Right atrium auricular region (tissue), 2 donors: Measurements from ENCODE around the gene SORBS1. TPM values are rescaled to one million over a fixed set of nuclear protein-coding genes. Genes with fewer than 3 reads are reported as not detected.

Source experiments
- DNase-seq: peaks from one replicate; pipeline ENCODE4 v3.0.0-alpha.2; 2019; ENCODE audit warnings: low spot score
- H3K27ac ChIP-seq, 2 donors: fragments of 200-600 bp; sonication (generic); 1 replicate in 1 of 2; 2 replicates in 1 of 2; pipeline ENCODE4 v1.5.1; 2016 to 2019
- H3K27me3 ChIP-seq, 2 donors: fragments of 200-600 bp; sonication (generic); one replicate each; pipeline versions ENCODE4 v1.5.1 to v1.6.0; 2017 to 2019
- H3K36me3 ChIP-seq: fragments of 200-600 bp; sonication (generic); one replicate; pipeline ENCODE4 v1.5.1; 2016
- H3K4me1 ChIP-seq, 2 donors: fragments of 200-600 bp; sonication (generic); one replicate each; pipeline versions ENCODE4 v1.5.1 to v1.6.0; 2017 to 2019
- H3K4me3 ChIP-seq, 2 donors: fragments of 200-600 bp; sonication (generic); 1 replicate in 1 of 2; 2 replicates in 1 of 2; pipeline ENCODE4 v1.5.1; 2017 to 2019; ENCODE audit warnings: mild to moderate bottlenecking in 1 of 2, moderate library complexity in 1 of 2
- H3K9me3 ChIP-seq, 2 donors: fragments of 200-600 bp; sonication (generic); one replicate each; pipeline ENCODE4 v1.5.1; 2019
- total RNA-seq, 2 donors: library from RNA; depleted of rRNA; stranded (reverse); fragments of >200 nt; gene quantifications; one replicate each; pipeline ENCODE4 v1.1.0, GENCODE V29; 2016
- TF ChIP-seq, protein P1 (sequence below), 2 donors: fragments of 200-600 bp; sonication (generic); IDR thresholded peaks; one replicate each; pipeline ENCODE4 v1.5.1; 2019; ENCODE audit warnings: antibody characterized with exemption in 2 of 2

The SORBS1 gene
- total RNA-seq, 2 donors from 2014 or later, result 742 to 815 TPM

DNA sequence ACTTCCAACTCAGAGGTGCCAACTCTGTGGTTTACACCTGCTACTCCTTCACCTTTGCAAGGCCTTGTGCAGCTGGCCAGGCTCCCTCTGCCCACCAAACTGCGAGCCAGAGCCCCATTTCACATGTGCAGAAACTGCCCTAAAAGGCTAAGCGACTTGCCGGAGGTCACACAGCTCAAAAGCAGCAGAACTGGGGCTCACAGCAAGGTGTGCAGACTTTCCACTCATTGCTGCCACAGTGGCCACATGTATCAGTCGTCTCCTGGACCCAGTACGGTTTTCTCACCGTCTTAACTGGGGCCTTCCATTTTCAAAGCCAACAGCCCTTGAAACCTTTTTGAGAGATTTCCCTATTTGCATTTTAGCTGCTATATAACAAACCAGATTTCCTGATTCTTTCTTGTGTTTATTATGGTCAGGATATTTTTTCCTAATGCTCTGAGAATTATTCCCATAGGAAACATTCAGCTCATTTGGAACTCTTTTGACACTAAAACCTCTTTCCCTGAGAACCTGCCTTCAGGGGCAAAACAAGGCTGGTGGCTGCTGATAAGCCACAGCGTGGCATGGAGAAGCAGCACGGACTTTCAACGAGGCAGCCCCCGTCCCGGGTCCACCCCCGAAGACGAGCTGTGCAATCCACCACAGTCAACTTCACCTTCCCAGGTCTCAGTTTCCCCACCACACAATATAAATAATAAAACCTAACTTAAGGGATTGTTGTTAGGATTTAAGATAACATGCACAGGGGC lies 29.9 kb downstream of the SORBS1 start:
- no peak overlapping the region for H3K4me3 ChIP-seq

DNA sequence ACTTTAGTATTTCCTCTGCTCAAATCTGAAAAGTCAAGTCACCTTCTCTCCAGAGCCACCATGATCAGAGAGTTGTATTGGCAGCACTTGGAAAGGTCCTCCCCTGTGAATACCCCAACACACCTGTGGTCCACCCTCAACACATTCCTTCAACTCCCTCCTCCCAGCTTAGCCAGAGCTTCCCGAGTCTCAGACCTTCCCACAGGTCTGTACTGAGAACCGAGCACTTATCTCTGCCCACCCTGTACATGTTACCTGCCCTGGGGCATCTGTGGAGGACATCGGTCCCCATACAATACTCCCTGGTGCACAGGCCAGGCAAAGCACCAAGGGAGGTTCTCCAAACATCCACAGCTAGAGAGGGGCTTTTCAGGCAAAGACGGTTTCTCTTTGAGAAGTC lies 30.6 kb downstream of the SORBS1 start:
- Histone ChIP-seq H3K4me3 (no peak overlapping the region), H3K9me3 (no peaks in the 10 kb centered on the region), H3K4me1 (peaks cover 0 to 82% of the 10 kb centered on the region in 2 donors), H3K36me3 (no peaks in the 10 kb centered on the region), H3K27me3 (no peaks in the 10 kb centered on the region), H3K27ac (peak overlapping the region; percentile 76 to 86)
- TF ChIP-seq, protein P1, sequence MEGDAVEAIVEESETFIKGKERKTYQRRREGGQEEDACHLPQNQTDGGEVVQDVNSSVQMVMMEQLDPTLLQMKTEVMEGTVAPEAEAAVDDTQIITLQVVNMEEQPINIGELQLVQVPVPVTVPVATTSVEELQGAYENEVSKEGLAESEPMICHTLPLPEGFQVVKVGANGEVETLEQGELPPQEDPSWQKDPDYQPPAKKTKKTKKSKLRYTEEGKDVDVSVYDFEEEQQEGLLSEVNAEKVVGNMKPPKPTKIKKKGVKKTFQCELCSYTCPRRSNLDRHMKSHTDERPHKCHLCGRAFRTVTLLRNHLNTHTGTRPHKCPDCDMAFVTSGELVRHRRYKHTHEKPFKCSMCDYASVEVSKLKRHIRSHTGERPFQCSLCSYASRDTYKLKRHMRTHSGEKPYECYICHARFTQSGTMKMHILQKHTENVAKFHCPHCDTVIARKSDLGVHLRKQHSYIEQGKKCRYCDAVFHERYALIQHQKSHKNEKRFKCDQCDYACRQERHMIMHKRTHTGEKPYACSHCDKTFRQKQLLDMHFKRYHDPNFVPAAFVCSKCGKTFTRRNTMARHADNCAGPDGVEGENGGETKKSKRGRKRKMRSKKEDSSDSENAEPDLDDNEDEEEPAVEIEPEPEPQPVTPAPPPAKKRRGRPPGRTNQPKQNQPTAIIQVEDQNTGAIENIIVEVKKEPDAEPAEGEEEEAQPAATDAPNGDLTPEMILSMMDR (IDR thresholded peaks at IDR 0.05), result no peak
- no peak for DNase-seq

More for the DNA sequence above, 29.9 kb downstream of the SORBS1 start:
- no peaks in the 10 kb centered on the region for H3K27me3 ChIP-seq
- peaks cover 0 to 83% of the 10 kb centered on the region in 2 donors for H3K4me1 ChIP-seq
- H3K36me3 ChIP-seq, result no peaks in the 10 kb centered on the region
- H3K9me3 ChIP-seq, result no peaks in the 10 kb centered on the region
- no peak for DNase-seq
- TF ChIP-seq, protein P1 (IDR thresholded peaks at IDR 0.05), result no peak
- H3K27ac ChIP-seq, result peak overlapping the region; percentile 76 to 86

DNA sequence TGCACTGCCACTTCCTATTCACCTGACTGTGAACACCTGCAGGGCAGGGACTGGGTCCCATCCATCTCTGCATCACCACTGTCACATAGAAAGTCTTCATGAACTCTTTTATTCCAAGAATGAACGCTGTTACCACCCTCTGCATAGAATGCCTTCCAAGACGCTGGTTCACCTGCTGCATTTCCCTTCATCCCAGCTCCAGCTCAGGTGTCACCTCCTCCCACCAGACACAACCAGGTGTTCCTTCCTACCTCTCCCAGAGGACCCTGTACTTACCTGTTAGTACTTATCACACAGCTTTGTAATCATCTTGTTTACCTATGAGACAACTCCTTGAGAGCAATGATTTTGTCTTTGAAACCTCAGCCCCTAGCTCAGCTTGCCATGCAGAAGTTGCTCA lies 31.1 kb downstream of the SORBS1 start:
- no peaks in the 10 kb centered on the region for H3K9me3 ChIP-seq
- DNase-seq, result no peak
- H3K27ac ChIP-seq, result peak overlapping the region; percentile 76 to 86
- H3K4me3 ChIP-seq, result no peak overlapping the region
- no peaks in the 10 kb centered on the region for H3K27me3 ChIP-seq
- TF ChIP-seq, protein P1 (IDR thresholded peaks at IDR 0.05), result no peak
- peaks cover 0 to 77% of the 10 kb centered on the region in 2 donors for H3K4me1 ChIP-seq
- H3K36me3 ChIP-seq, result no peaks in the 10 kb centered on the region

DNA sequence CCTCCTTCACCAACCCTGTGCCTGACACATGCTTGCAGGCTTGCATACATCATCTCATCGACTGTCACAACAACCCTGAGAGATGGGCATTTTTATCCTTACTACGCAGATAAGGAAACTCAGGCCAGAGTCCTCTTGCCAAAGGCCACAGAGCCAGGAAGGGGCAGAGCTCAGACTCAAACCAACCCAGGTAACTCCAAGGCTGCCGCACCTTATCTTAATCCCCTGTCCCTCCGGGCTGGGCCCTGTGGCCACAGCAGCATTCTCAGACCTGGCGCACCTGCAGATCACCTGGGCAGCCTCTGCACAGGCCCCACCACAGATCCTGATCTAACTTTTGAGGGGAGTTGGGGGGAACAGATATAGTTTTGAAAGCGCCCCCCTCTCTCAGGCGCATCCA lies 35.1 kb downstream of the SORBS1 start:
- Histone ChIP-seq H3K27me3 (no peaks in the 10 kb centered on the region), H3K4me1 (peaks cover 0 to 65% of the 10 kb centered on the region in 2 donors), H3K36me3 (no peaks in the 10 kb centered on the region), H3K9me3 (no peaks in the 10 kb centered on the region), H3K4me3 (no peak overlapping the region), H3K27ac (peak overlapping the region; percentile 36 to 86)
- DNase-seq, result no peak
- TF ChIP-seq, protein P1 (IDR thresholded peaks at IDR 0.05), result no peak

DNA sequence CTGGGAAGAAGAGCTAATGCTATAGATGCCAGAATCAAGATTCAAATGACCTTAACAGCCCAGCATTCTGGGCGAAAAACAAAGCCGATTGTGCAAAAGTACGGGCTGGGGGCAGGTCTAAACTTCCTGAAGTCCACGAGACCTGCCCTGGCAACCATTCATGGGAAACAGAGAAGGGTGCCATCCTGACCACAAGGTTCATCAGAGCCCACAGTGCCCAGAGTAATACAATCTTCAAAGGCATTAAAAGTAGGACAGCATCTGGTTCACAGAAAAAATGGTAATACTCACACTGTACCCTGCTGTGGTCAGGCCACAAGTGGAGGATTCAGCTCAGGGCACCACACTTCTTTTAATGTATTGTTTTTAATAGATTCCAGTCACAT lies 36.1 kb downstream of the SORBS1 start:
- H3K27ac ChIP-seq, result peak overlapping the region; percentile 37 to 40
- H3K36me3 ChIP-seq, result no peaks in the 10 kb centered on the region
- H3K27me3 ChIP-seq, result no peaks in the 10 kb centered on the region
- H3K9me3 ChIP-seq, result no peaks in the 10 kb centered on the region
- no peak for DNase-seq
- H3K4me3 ChIP-seq, result no peak overlapping the region
- H3K4me1 ChIP-seq, result peaks cover 0 to 64% of the 10 kb centered on the region in 2 donors
- TF ChIP-seq, protein P1 (IDR thresholded peaks at IDR 0.05), result no peak
